ENCODE measurements around the gene VPS36.

- TF ChIP-seq EP300 (IDR thresholded peaks at IDR 0.05; ENCODE audit: borderline replicate concordance) (no peak), MAX (IDR thresholded peaks at IDR 0.05) (no peak), FOXM1 (IDR thresholded peaks at IDR 0.05; ENCODE audit: borderline replicate concordance, low read depth) (no peak), REST (IDR thresholded peaks at IDR 0.05; ENCODE audit: low read depth) (no peak), CREB1 (IDR thresholded peaks at IDR 0.05; ENCODE audit: low read depth) (no peak)
Measured at GRCh38 chr13:52385870-52386269, 64.6 kb downstream of the VPS36 start.

Data from Ishikawa (cell line).